ENCODE measurements around the gene LRP3.
"Not testable (repeated sequence)": the region's sequence is repeated elsewhere in the genome, so short reads cannot be mapped to it uniquely, and the experiment has no call there.

Gene LRP3

DNA sequence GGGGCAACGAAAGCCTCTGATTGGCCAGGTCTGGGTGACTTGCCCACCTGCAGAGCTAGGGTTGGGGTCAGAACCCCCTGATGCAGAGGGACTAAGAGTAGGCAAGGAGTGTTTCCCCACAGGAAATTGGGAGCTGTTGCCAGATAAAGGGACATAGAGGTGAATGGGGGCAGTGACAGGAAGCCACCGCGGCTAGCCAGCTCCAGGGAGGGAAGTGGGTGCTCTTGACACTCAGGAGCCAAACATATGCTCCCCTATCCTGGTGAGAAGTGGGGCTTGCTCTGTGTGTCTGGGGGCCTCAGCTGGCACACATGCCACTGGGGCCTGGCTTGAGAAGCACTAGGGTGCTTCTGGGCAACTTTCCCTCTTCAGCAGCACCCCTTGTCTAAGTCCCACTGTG is 36.2 kb upstream of the LRP3 start:
- H3K4me3 ChIP-seq (replicated peaks; ENCODE audit: low read depth, low read length), result no peak overlapping the region

DNA sequence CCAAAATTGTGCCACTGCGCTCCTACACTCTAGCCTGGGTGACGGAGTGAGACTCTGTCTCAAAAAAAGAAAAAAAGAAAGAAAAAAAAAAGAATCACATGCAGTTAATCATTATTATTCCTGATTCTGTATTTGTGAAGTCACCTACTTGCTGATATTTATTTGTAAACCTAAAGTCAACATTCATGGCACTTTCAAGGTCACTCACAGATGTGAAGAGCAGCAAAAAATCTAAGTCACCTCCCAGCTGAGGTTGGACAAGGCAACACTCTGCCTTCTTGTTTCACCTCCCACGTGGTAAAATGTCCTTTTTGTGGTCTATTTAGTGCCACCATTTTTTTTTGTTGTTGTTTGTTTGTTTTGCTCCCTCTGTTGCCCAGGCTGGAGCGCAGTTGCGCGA is 35.8 kb upstream of the LRP3 start:
- no peak overlapping the region for H3K4me3 ChIP-seq (replicated peaks; ENCODE audit: low read depth, low read length)
- TF ChIP-seq, protein P1, sequence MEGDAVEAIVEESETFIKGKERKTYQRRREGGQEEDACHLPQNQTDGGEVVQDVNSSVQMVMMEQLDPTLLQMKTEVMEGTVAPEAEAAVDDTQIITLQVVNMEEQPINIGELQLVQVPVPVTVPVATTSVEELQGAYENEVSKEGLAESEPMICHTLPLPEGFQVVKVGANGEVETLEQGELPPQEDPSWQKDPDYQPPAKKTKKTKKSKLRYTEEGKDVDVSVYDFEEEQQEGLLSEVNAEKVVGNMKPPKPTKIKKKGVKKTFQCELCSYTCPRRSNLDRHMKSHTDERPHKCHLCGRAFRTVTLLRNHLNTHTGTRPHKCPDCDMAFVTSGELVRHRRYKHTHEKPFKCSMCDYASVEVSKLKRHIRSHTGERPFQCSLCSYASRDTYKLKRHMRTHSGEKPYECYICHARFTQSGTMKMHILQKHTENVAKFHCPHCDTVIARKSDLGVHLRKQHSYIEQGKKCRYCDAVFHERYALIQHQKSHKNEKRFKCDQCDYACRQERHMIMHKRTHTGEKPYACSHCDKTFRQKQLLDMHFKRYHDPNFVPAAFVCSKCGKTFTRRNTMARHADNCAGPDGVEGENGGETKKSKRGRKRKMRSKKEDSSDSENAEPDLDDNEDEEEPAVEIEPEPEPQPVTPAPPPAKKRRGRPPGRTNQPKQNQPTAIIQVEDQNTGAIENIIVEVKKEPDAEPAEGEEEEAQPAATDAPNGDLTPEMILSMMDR (IDR thresholded peaks at IDR 0.05; ENCODE audit: low read length, missing control alignments), result no peak
- no peak for DNase-seq (ENCODE audit: low read depth)

More for the DNA sequence above, 36.2 kb upstream of the LRP3 start:
- TF ChIP-seq, protein P1 (IDR thresholded peaks at IDR 0.05; ENCODE audit: low read length, missing control alignments), result no peak
- DNase-seq (ENCODE audit: low read depth), result no peak

DNA sequence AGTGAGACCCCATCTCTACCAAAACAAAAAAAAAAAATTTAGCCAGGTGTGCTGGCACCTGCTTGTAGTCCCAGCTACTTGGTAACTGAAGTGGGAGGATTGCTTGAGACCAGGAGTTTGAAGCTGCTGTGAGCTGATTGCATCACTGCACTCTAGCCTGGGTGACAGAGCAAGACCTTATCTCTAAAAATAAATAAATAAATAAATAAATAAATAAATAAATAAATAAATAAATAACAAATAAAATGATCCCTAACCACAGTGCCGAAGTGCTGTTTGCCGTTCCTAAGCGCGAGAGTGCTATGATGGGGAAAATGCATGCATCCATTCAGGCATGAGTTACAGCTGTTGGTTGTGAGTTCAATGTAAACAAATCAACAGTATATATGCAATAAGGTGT is 35.0 kb upstream of the LRP3 start:
- no peak for DNase-seq (ENCODE audit: low read depth)
- H3K4me3 ChIP-seq (replicated peaks; ENCODE audit: low read depth, low read length), result no peak overlapping the region
- TF ChIP-seq, protein P1 (IDR thresholded peaks at IDR 0.05; ENCODE audit: low read length, missing control alignments), result no peak

DNA sequence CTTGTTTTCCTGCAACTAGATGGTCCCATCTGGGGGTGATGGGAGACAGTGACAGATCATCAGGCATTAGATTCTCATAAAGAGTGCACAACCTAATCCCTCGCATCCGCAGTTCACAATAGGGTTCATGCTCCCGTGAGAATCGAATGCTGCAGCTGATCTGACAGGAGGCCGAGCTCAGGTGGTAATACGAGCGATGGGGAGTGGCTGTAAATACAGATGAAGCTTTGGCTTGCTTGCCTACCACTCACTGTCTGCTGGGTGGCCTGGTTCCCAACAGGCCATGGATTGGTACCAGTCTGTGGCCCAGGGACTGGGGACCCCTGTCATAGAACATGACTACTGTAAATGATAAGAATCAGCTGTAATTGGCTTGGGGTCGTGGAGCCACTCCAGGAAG is 34.2 kb upstream of the LRP3 start:
- no peak for DNase-seq (ENCODE audit: low read depth)
- H3K4me3 ChIP-seq (replicated peaks; ENCODE audit: low read depth, low read length), result no peak overlapping the region
- TF ChIP-seq, protein P1 (IDR thresholded peaks at IDR 0.05; ENCODE audit: low read length, missing control alignments), result no peak

DNA sequence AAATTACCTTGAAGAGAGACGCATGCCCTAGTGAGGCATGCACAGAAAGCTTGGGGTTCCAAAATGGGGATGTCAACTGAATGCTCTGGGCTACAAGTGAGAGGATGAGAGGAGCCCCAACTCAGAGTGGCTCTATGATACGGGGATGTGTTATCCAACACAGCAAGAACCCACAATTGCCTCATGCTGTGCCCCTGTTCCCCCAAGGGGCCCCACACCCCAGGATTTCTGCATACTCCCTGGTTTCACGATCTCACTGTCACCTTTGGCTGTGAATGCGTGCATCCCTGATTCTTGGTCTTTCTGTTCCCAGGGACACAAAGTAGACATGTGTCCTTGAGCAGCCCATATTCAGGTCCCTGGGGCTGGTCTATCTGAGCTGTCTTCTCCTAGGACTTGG is 32.9 kb upstream of the LRP3 start:
- no peak for DNase-seq (ENCODE audit: low read depth)
- H3K4me3 ChIP-seq (replicated peaks; ENCODE audit: low read depth, low read length), result no peak overlapping the region
- TF ChIP-seq, protein P1 (IDR thresholded peaks at IDR 0.05; ENCODE audit: low read length, missing control alignments), result no peak

DNA sequence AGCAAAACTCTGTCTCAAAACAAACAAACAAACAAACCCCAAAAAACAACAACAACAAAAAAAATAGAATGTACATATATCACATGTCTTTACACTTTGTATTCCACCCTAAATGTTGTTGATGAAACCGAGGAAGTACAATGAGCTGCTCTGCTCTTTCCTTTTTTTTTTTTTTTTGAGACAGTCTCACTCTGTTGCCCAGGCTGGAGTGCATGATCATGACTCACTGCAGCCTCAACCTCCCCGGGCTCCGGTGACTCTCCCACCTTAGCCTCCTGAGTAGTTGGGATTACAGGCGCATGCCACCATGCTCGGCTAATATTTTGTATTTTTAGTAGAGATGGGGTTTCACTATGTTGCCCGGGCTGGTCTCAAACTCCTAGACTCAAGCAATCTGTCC is 30.6 kb upstream of the LRP3 start:
- no peak overlapping the region for H3K4me3 ChIP-seq (replicated peaks; ENCODE audit: low read depth, low read length)
- TF ChIP-seq, protein P1 (IDR thresholded peaks at IDR 0.05; ENCODE audit: low read length, missing control alignments), result no peak
- no peak for DNase-seq (ENCODE audit: low read depth)

DNA sequence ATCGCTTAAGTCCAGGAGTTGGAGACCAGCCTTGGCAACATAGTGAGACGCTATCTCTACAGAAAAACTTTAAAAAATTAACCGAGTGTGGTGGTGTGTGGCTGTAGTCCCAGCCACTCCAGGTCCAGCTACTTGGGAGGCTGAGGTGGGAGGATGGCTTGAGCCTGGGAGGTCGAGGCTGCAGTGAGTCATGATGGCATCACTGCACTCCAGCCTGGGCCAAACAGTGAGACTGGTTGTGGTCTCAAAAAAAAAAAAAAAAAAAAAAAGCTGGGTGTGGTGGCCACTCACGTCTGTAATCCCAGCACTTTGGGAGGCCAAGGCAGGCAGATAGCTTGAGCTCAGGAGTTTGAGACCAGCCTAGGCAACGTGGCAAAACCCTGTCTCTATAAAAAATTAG is 28.1 kb upstream of the LRP3 start:
- not testable (repeated sequence) for DNase-seq (ENCODE audit: low read depth); H3K4me3 ChIP-seq (replicated peaks; ENCODE audit: low read depth, low read length)

DNA sequence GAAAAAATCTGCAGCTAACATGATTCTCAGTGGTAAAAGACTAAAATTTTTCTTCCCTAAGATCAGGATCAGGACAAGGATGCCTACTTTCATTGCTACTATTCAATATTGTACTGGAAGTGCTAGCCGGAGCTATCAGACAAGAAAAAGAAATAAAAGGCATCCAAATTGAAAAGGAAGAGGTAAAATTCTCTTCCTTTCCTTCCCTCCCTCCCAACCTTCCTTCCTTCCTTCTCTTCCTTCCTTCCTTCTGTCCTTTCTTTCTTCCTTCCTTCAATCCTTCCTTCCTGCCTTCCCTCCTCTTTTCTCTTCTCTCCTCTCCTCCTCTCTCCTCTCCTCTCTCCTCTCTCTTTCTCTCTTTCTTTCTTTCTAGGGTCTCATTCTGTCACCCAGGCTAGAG is 26.7 kb upstream of the LRP3 start:
- TF ChIP-seq, protein P1 (IDR thresholded peaks at IDR 0.05; ENCODE audit: low read length, missing control alignments), result no peak
- H3K4me3 ChIP-seq (replicated peaks; ENCODE audit: low read depth, low read length), result no peak overlapping the region
- no peak for DNase-seq (ENCODE audit: low read depth)

Data from fibroblast of pulmonary artery (primary cell).